K562 (cell line): Measurements from ENCODE around the gene GADD45G. TPM values are rescaled to one million over a fixed set of nuclear protein-coding genes. Genes with fewer than 3 reads are reported as not detected.

Experiments used
- ATAC-seq: fragments of 200-7000 bp; cut with Tn5 transposase; 3 replicates; pipeline ENCODE4 v1.9.1; 2020; ENCODE audit warnings: moderate library complexity
- BruUV-seq: library from RNA; stranded (reverse); fragments of 400-500 nt; replicated peaks from 2 replicates; lab custom pipeline; 2021; lab: Mats Ljungman, UMichigan
- CTCF ChIA-PET: fragments of 300-600 bp; formaldehyde crosslinking; extraction: SDS; loops from one replicate; lab custom pipeline; 2021; ENCODE audit warnings: low intra/inter-chr PET ratio; lab: Yijun Ruan, JAX
- POLR2A ChIA-PET: fragments of 300-600, 350-650 bp; sonication (Branson Sonifier 250); formaldehyde crosslinking; extraction: SDS; loops from one replicate; lab custom pipeline; 2021; ENCODE audit warnings: antibody characterized with exemption, inconsistent platforms; lab: Yijun Ruan, JAX
- DNase-seq, 4 experiments: peaks; one replicate each; pipeline versions ENCODE4 v3.0.0 to v3.0.0-alpha.2; 2011 to 2018; ENCODE audit warnings: low spot score in 3 of 4, mixed read lengths in 3 of 4; ENCODE audit errors: extremely low read depth in 1 of 4
- FAIRE-seq: peaks from 2 replicates; lab custom pipeline; 2011; peaks lifted over from hg19 to GRCh38; lab: Jason Lieb, UNC
- H2AFZ ChIP-seq: 2 replicates; pipeline ENCODE4 v1.6.0; 2011; ENCODE audit warnings: low read depth, low read length, control low read depth, inconsistent platforms
- H3K27ac ChIP-seq: fragments of 200-600 bp; 3 replicates; pipeline ENCODE4 v1.8.0; 2011; ENCODE audit warnings: low read depth, mild to moderate bottlenecking, control low read depth, inconsistent platforms, low read length, moderate library complexity, mixed read lengths; ENCODE audit errors: extremely low read depth
- H3K27me3 ChIP-seq, 2 experiments: fragments of 300-600 bp in 1 of 2; 2 replicates in 1 of 2; 3 replicates in 1 of 2; pipeline versions ENCODE4 v1.6.0 to v1.8.0; 2011; ENCODE audit warnings: inconsistent platforms in 2 of 2, low read length in 2 of 2, mild to moderate bottlenecking in 1 of 2, mixed read lengths in 1 of 2, moderate library complexity in 1 of 2; ENCODE audit not compliant: control insufficient read depth in 2 of 2, insufficient read depth in 2 of 2
- H3K36me3 ChIP-seq: fragments of 300-600 bp; 3 replicates; pipeline ENCODE4 v1.8.0; 2011; ENCODE audit warnings: mild to moderate bottlenecking, low read length, inconsistent platforms; ENCODE audit not compliant: control insufficient read depth, insufficient read depth
- H3K4me1 ChIP-seq, 2 experiments: fragments of 200-600 bp in 1 of 2; replicated peaks in 1 of 2; 2 replicates in 1 of 2; 3 replicates in 1 of 2; pipeline versions ENCODE4 v1.5.1 to v1.8.0; 2011; ENCODE audit warnings: inconsistent platforms in 2 of 2, low read length in 2 of 2, mild to moderate bottlenecking in 1 of 2, mixed read lengths in 1 of 2, moderate library complexity in 1 of 2; ENCODE audit not compliant: control insufficient read depth in 2 of 2, insufficient read depth in 2 of 2
- H3K4me2 ChIP-seq: 2 replicates; pipeline ENCODE4 v1.6.1; 2011; ENCODE audit warnings: low read length, control low read depth, inconsistent platforms, mixed read lengths; ENCODE audit not compliant: insufficient read depth
- H3K4me3 ChIP-seq: fragments of 200-600 bp; sonication (generic), shearing (Covaris generic); 2 replicates; pipeline ENCODE4 v1.5.1; 2016; ENCODE audit warnings: control low read depth, inconsistent platforms
- H3K79me2 ChIP-seq: fragments of 200-600 bp; 3 replicates; pipeline ENCODE4 v1.8.0; 2011; ENCODE audit warnings: low read length, inconsistent platforms; ENCODE audit not compliant: control insufficient read depth, insufficient read depth
- H3K9ac ChIP-seq, 2 experiments: 2 replicates each; pipeline versions ENCODE4 v1.6.0 to v1.6.1; 2011; ENCODE audit warnings: low read depth in 2 of 2, low read length in 2 of 2, control low read depth in 1 of 2, inconsistent platforms in 1 of 2, mild to moderate bottlenecking in 1 of 2, mixed read lengths in 1 of 2; ENCODE audit not compliant: insufficient read depth in 1 of 2
- H3K9me1 ChIP-seq: one replicate; pipeline ENCODE4 v1.6.0; 2011; ENCODE audit warnings: inconsistent platforms, mild to moderate bottlenecking, low read length, moderate library complexity; ENCODE audit not compliant: control insufficient read depth, insufficient read depth
- H3K9me3 ChIP-seq: replicated peaks from 2 replicates; pipeline ENCODE4 v1.5.1; 2011; ENCODE audit warnings: low read depth, low read length, inconsistent platforms; ENCODE audit not compliant: control insufficient read depth, insufficient read depth
- H4K20me1 ChIP-seq: replicated peaks from 2 replicates; pipeline ENCODE4 v1.6.1; 2011; ENCODE audit warnings: low read length, inconsistent platforms, mixed read lengths; ENCODE audit not compliant: control insufficient read depth, insufficient read depth
- CLOCK ChIP-seq: fragments of 250-450 bp; sonication (Bioruptor Pico); IDR thresholded peaks from 2 replicates; pipeline ENCODE4 v1.4.0; 2020; ENCODE audit warnings: mild to moderate bottlenecking, moderate library complexity, borderline replicate concordance
- CREBBP ChIP-seq: IDR thresholded peaks from one replicate; pipeline ENCODE4 v1.6.1; 2012; ENCODE audit warnings: low read depth, mild to moderate bottlenecking, control low read depth, inconsistent platforms, low read length
- E2F3 ChIP-seq: fragments of 250-450 bp; sonication (Bioruptor Pico); IDR thresholded peaks from 2 replicates; pipeline ENCODE4 v1.4.0; 2020; ENCODE audit warnings: mild to moderate bottlenecking
- EP300 ChIP-seq: IDR thresholded peaks from 2 replicates; pipeline ENCODE4 v1.6.1; 2012; ENCODE audit warnings: low read length, improper control_type of control experiment
- FOXP4 ChIP-seq: sonication (generic); formaldehyde crosslinking; IDR thresholded peaks from 2 replicates; pipeline ENCODE4 v1.8.0; 2022; ENCODE audit warnings: mild to moderate bottlenecking, missing genetic modification reagents, borderline replicate concordance
- HEY1 ChIP-seq: fragments of 250-450 bp; sonication (Bioruptor Pico); IDR thresholded peaks from 2 replicates; pipeline ENCODE4 v1.5.0; 2020; ENCODE audit warnings: mild to moderate bottlenecking, moderate library complexity, borderline replicate concordance
- JUN ChIP-seq, 2 experiments: sonication (generic) in 1 of 2; formaldehyde crosslinking in 1 of 2; IDR thresholded peaks; 2 replicates each; pipeline versions ENCODE4 v1.6.1 to v1.8.0; 2012 to 2022; ENCODE audit warnings: borderline replicate concordance in 2 of 2, mild to moderate bottlenecking in 2 of 2, improper control_type of control experiment in 1 of 2, low read depth in 1 of 2, low read length in 1 of 2, missing genetic modification reagents in 1 of 2
- JUND ChIP-seq, 2 experiments: IDR thresholded peaks; 2 replicates in 1 of 2; 3 replicates in 1 of 2; pipeline ENCODE4 v1.6.1; 2011; ENCODE audit warnings: borderline replicate concordance in 2 of 2, low read depth in 2 of 2, low read length in 2 of 2, improper control_type of control experiment in 1 of 2, missing biosample characterization in 1 of 2, missing genetic modification characterization in 1 of 2, missing genetic modification reagents in 1 of 2
- MECOM ChIP-seq: fragments of 250-450 bp; sonication (Bioruptor Pico); IDR thresholded peaks from 2 replicates; pipeline ENCODE4 v1.8.0; 2022; ENCODE audit warnings: inconsistent platforms
- PTBP1 ChIP-seq: fragments of 200-400 bp; formaldehyde crosslinking; IDR thresholded peaks from 2 replicates; pipeline ENCODE4 v1.6.1; 2017; ENCODE audit warnings: low read depth, low read length
- SNAPC5 ChIP-seq: fragments of 250-450 bp; sonication (Bioruptor Pico); IDR thresholded peaks from 2 replicates; pipeline ENCODE4 v1.8.0; 2021; ENCODE audit warnings: moderate library complexity, mild to moderate bottlenecking, inconsistent platforms
- TCF3 ChIP-seq: sonication (generic); formaldehyde crosslinking; IDR thresholded peaks from 2 replicates; pipeline ENCODE4 v1.4.0; 2020; ENCODE audit warnings: mild to moderate bottlenecking, missing genetic modification reagents
- ZFX ChIP-seq: sonication (generic); formaldehyde crosslinking; IDR thresholded peaks from 2 replicates; pipeline ENCODE4 v1.8.0; 2022; ENCODE audit warnings: mild to moderate bottlenecking, missing genetic modification reagents, moderate library complexity
- WGBS: fragments of 100-300 bp; shearing (Covaris generic); methylation state at CpG from one replicate; pipeline ENCODE4 v1.1.6; 2016; ENCODE audit warnings: low coverage, mixed read lengths; ENCODE audit not compliant: insufficient coverage; ENCODE audit errors: missing lambda C conversion rate; 5-methylcytosine and 5-hydroxymethylcytosine counted together
- in situ Hi-C: fragments of 300-500 bp; cut with MboI; formaldehyde crosslinking; loops from 4 replicates; pipeline ENCODE4 v1.15.0; 2018; ENCODE audit warnings: inconsistent platforms, mixed read lengths
- intact Hi-C: fragments of 100-400 bp; cut with micrococcal nuclease; formaldehyde crosslinking; loops from 2 replicates; pipeline ENCODE4 v1.14.2; 2022
- polyA plus RNA-seq, 8 experiments: library from polyadenylated mRNA; depleted of rRNA in 4 of 8; stranded (reverse) in 5 of 8; unstranded in 3 of 8; fragments of >200 nt; fragmentation: Nextera tagmentation in 2 of 8; fragmentation: Illumina TruSeq in 1 of 8; extraction: Ambion mirVana in 2 of 8; extraction: Trizol in 1 of 8; gene quantifications; 2 replicates each; pipeline versions ENCODE4 v1.2.1 to v1.2.3, GENCODE V29; 2011 to 2014; ENCODE audit warnings: inconsistent platforms in 1 of 8, missing spikeins in 1 of 8
- total RNA-seq, 7 experiments: library from RNA; depleted of rRNA in 6 of 7; stranded (reverse); fragments of >200 nt in 6 of 7; fragmentation: Illumina TruSeq in 2 of 7; extraction: Trizol in 2 of 7; gene quantifications; 2 replicates each; pipeline versions ENCODE4 v1.2.1 to v1.2.3, GENCODE V29; 2011 to 2021; ENCODE audit warnings: low replicate concordance in 1 of 7

GADD45G gene
- total and polyA plus RNA-seq, 9 of the 15 experiments (the other 6 are each of a cell fraction or from before 2014, with no cell fraction given) = 0.20 to 0.34 TPM; not detected in 7

- no peaks in the 10 kb centered on the region for H3K9me3 ChIP-seq
- intact Hi-C loops (no loop called here), in situ Hi-C loops (no loop called here)
- TF ChIP-seq JUN (IDR thresholded peaks at IDR 0.05; ENCODE audit: borderline replicate concordance, low read depth, low read length) (no peak), JUN (CRISPR knock-in tag; IDR thresholded peaks at IDR 0.05; ENCODE audit: borderline replicate concordance) (no peak), CLOCK (CRISPR knock-in tag) (no peak), TCF3 (CRISPR knock-in tag) (no peak), E2F3 (CRISPR knock-in tag) (no peak), MECOM (no peak), JUND (IDR thresholded peaks at IDR 0.05; ENCODE audit: borderline replicate concordance, low read depth, low read length) (no peak), JUND (tag; IDR thresholded peaks at IDR 0.05; ENCODE audit: borderline replicate concordance, low read depth, low read length) (no peak), EP300 (no peak), HEY1 (CRISPR knock-in tag) (no peak), PTBP1 (no peak), SNAPC5 (CRISPR knock-in tag) (no peak), CREBBP (no peak), FOXP4 (CRISPR knock-in tag) (no peak), ZFX (no peak)
Observed at GRCh38 chr9:89633920-89634319, 29.1 kb downstream of the GADD45G start.

More at GRCh38 chr9:89633920-89634319, 29.1 kb downstream of the GADD45G start:
- H2AFZ ChIP-seq = no peak overlapping the region
- H3K4me1 ChIP-seq = no peaks in the 10 kb centered on the region
- no peak for FAIRE-seq
- H3K4me3 ChIP-seq = no peak overlapping the region
- H3K9ac ChIP-seq = no peak overlapping the region
- no peak for ATAC-seq
- H3K4me2 ChIP-seq = no peak overlapping the region
- ChIA-PET CTCF (no interaction called here), POLR2A (no interaction called here)
- H3K36me3 ChIP-seq = no peaks in the 10 kb centered on the region
- WGBS = 1% methylated on average over 9 of the region's 9 CpGs
- no TSS peak for BruUV-seq
- H3K27ac ChIP-seq = no peak overlapping the region
- H3K27me3 ChIP-seq = peaks cover 0 to 17% of the 10 kb centered on the region in 2 experiments; a peak in 2 of 5 replicates
- DNase-seq = no peak
- H4K20me1 ChIP-seq = no peaks in the 10 kb centered on the region
- no peaks in the 10 kb centered on the region for H3K79me2 ChIP-seq
- H3K9me1 ChIP-seq = no peaks in the 10 kb centered on the region
